OCI-LY3 (cell line): Measurements from ENCODE around the gene NSFL1C.

ENCODE experiments used
- CTCF ChIP-seq: fragments of 200-600, 300-600 bp; sonication (generic); IDR thresholded peaks from 2 replicates; pipeline ENCODE4 v1.5.1; 2014; ENCODE audit warnings: antibody characterized with exemption, low read length, low read depth
- EZH2phosphoT487 ChIP-seq: fragments of 200-600 bp; shearing (Covaris generic); IDR thresholded peaks from 2 replicates; pipeline ENCODE4 v1.6.1; 2018; ENCODE audit warnings: antibody characterized with exemption, mixed run types, low read depth

DNA sequence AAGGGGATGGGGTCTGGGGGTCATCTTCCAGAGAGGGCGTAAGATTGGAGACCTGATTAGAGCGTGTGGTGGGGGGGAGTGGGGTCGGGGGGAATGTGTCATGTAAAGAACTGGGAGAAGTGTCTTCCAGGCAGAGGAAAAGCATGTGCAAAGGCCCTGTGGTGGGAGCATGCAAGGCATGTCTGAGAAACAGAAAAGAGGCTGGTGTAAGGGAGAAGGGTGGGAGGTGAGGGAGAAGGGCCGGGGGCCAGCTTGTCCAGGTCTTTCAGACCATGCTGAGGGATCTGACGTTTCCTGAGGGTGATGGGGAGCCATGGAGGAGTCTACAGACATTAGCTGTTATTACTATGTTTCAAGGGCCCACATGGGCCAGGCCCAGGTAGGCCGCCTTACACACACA lies 43.4 kb downstream of the NSFL1C start:
- TF ChIP-seq CTCF (no peak), EZH2phosphoT487 (no peak)
